Endothelial cell of umbilical vein (primary cell): ENCODE results near the gene GZMM. TPM values are rescaled to one million over a fixed set of nuclear protein-coding genes. Genes with fewer than 3 reads are reported as not detected.

Experiments used
- BruUV-seq: library from RNA; stranded (reverse); fragments of 400-500 nt; replicated peaks from 2 replicates; lab custom pipeline; 2021; lab: Mats Ljungman, UMichigan
- CTCF ChIA-PET: fragments of 300-600, 350-600 bp; sonication (Branson Sonifier 250); formaldehyde crosslinking; loops from one replicate; lab custom pipeline; 2021; ENCODE audit warnings: antibody characterized with exemption, inconsistent platforms; lab: Charles Lee
- POLR2A ChIA-PET: fragments of 300-600, 350-600 bp; sonication (Branson Sonifier 250); formaldehyde crosslinking; loops from one replicate; lab custom pipeline; 2021; ENCODE audit warnings: antibody characterized with exemption, inconsistent platforms; lab: Charles Lee
- DNase-seq: peaks from one replicate; pipeline ENCODE4 v3.0.0-alpha.2; 2011; ENCODE audit warnings: low read depth, low spot score
- FAIRE-seq: peaks from 2 replicates; lab custom pipeline; 2011; peaks lifted over from hg19 to GRCh38; lab: Jason Lieb, UNC
- H2AFZ ChIP-seq: 2 replicates; pipeline ENCODE4 v1.6.0; 2012; ENCODE audit warnings: low read depth, low read length, control low read depth, inconsistent platforms
- H3K27ac ChIP-seq: 2 replicates; pipeline ENCODE4 v1.5.1; 2011; ENCODE audit warnings: low read depth, mild to moderate bottlenecking, control low read depth, low read length, moderate library complexity; ENCODE audit not compliant: insufficient read depth
- H3K27me3 ChIP-seq, 2 experiments: 2 replicates each; pipeline versions ENCODE4 v1.6.0 to v1.6.1; 2011; ENCODE audit warnings: low read length in 2 of 2, mixed read lengths in 1 of 2; ENCODE audit not compliant: control insufficient read depth in 2 of 2, insufficient read depth in 2 of 2
- H3K36me3 ChIP-seq, 2 experiments: 2 replicates in 1 of 2; 3 replicates in 1 of 2; pipeline ENCODE4 v1.5.1; 2011; ENCODE audit warnings: low read length in 2 of 2, mild to moderate bottlenecking in 1 of 2, moderate library complexity in 1 of 2; ENCODE audit not compliant: control insufficient read depth in 2 of 2, insufficient read depth in 2 of 2; ENCODE audit errors: extremely low read depth in 1 of 2
- H3K4me1 ChIP-seq: 3 replicates; pipeline ENCODE4 v1.5.1; 2011; ENCODE audit warnings: mild to moderate bottlenecking, low read length; ENCODE audit not compliant: control insufficient read depth, insufficient read depth; ENCODE audit errors: extremely low read depth
- H3K4me2 ChIP-seq: 2 replicates; pipeline ENCODE4 v1.6.1; 2011; ENCODE audit warnings: low read length, control low read depth, mixed read lengths; ENCODE audit not compliant: insufficient read depth
- H3K4me3 ChIP-seq, 3 experiments: fragments of 200-600 bp in 1 of 3; sonication (generic), shearing (Covaris generic) in 1 of 3; replicated peaks in 1 of 3; 2 replicates each; pipeline ENCODE4 v1.5.1; 2011 to 2016; ENCODE audit warnings: control low read depth in 3 of 3, low read length in 3 of 3, mild to moderate bottlenecking in 2 of 3, inconsistent platforms in 1 of 3, low read depth in 1 of 3, moderate library complexity in 1 of 3; ENCODE audit not compliant: insufficient read depth in 1 of 3
- H3K79me2 ChIP-seq: 2 replicates; pipeline ENCODE4 v1.6.0; 2012; ENCODE audit warnings: low read length, inconsistent platforms; ENCODE audit not compliant: control insufficient read depth, insufficient read depth
- H3K9ac ChIP-seq: replicated peaks from 2 replicates; pipeline ENCODE3; 2011; ENCODE audit warnings: low read length, control low read depth; ENCODE audit not compliant: insufficient read depth; ENCODE audit errors: extremely low read depth
- H3K9me1 ChIP-seq: replicated peaks from 3 replicates; pipeline ENCODE4 v1.6.0; 2011; ENCODE audit warnings: mild to moderate bottlenecking, low read length; ENCODE audit not compliant: control insufficient read depth, insufficient read depth; ENCODE audit errors: extremely low read depth
- H3K9me3 ChIP-seq: replicated peaks from 2 replicates; pipeline ENCODE4 v1.5.1; 2012; ENCODE audit warnings: low read length, inconsistent platforms; ENCODE audit not compliant: control insufficient read depth, insufficient read depth
- H4K20me1 ChIP-seq: replicated peaks from 2 replicates; pipeline ENCODE3; 2011; ENCODE audit warnings: mild to moderate bottlenecking, low read length; ENCODE audit not compliant: control insufficient read depth, insufficient read depth; ENCODE audit errors: extremely low read depth
- CTCF ChIP-seq, 2 donors: IDR thresholded peaks; 1 replicate in 1 of 2; 2 replicates in 1 of 2; pipeline ENCODE4 v1.5.1; 2011; ENCODE audit warnings: low read length in 2 of 2, mild to moderate bottlenecking in 2 of 2, moderate library complexity in 2 of 2, control low read depth in 1 of 2, inconsistent platforms in 1 of 2, low read depth in 1 of 2; ENCODE audit not compliant: insufficient read depth in 1 of 2; ENCODE audit errors: extremely low read depth in 1 of 2
- FOS ChIP-seq: IDR thresholded peaks from 2 replicates; pipeline ENCODE4 v1.6.1; 2011; ENCODE audit warnings: mild to moderate bottlenecking, low read length, moderate library complexity, borderline replicate concordance; ENCODE audit not compliant: insufficient read depth
- GATA2 ChIP-seq: IDR thresholded peaks from 2 replicates; pipeline ENCODE4 v1.7.0; 2011; ENCODE audit warnings: low read depth, mild to moderate bottlenecking, moderate library complexity, mixed read lengths, low read length; ENCODE audit not compliant: insufficient read length, insufficient read depth
- MAX ChIP-seq: IDR thresholded peaks from 2 replicates; pipeline ENCODE4 v1.6.1; 2011; ENCODE audit not compliant: insufficient read depth, insufficient read length
- POLR2A ChIP-seq: IDR thresholded peaks from 2 replicates; pipeline ENCODE4 v1.6.1; 2012; ENCODE audit warnings: low read depth, mild to moderate bottlenecking, control low read depth, low read length
- POLR2AphosphoS5 ChIP-seq: IDR thresholded peaks from 2 replicates; pipeline ENCODE4 v1.6.1; 2012; ENCODE audit warnings: low read depth, mild to moderate bottlenecking, control low read depth, low read length, moderate library complexity; ENCODE audit not compliant: insufficient read depth
- dilution Hi-C: fragments of 300-500 bp; cut with MboI; formaldehyde crosslinking; loops from one replicate; pipeline ENCODE4 v1.15.0; 2019; ENCODE audit warnings: low sequenced_read_pairs; ENCODE audit not compliant: extremely low pct_ligation_motif_present
- intact Hi-C: fragments of 100-400 bp; cut with micrococcal nuclease; formaldehyde crosslinking; loops from one replicate; pipeline ENCODE4 v1.10.0; 2022
- polyA plus RNA-seq, 4 experiments: library from polyadenylated mRNA; depleted of rRNA in 3 of 4; stranded (reverse) in 3 of 4; unstranded in 1 of 4; fragments of >200 nt; gene quantifications; 2 replicates each; pipeline versions ENCODE4 v1.2.1 to v1.2.3, GENCODE V29; 2011 to 2012; ENCODE audit warnings: missing spikeins in 1 of 4
- total RNA-seq: library from RNA; stranded (reverse); gene quantifications from 2 replicates; pipeline ENCODE4 v1.2.3, GENCODE V29; 2021

The GZMM gene
- total and polyA plus RNA-seq, 2 donors (not counting 3 experiments of a cell fraction or from before 2014, with no cell fraction given), result not detected

DNA sequence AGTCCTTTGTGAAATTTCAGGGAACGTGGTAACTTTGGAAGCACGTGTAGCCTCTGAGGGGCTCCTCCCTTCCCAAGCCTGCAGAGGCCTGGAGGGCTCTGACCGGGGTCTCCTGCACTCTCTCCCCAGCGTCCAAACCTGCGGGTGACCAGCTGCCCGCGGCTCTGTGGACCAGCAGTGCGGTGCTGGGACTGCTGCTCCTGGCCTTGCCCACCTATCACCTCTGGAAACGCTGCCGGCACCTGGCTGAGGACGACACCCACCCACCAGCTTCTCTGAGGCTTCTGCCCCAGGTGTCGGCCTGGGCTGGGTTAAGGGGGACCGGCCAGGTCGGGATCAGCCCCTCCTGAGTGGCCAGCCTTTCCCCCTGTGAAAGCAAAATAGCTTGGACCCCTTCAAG, 39.2 kb upstream of the GZMM start:
- Histone ChIP-seq H3K4me3 (no peak overlapping the region), H3K4me1 (peaks cover 9% of the 10 kb centered on the region), H3K9me3 (no peaks in the 10 kb centered on the region), H3K79me2 (peaks cover 8% of the 10 kb centered on the region), H3K27me3 (no peaks in the 10 kb centered on the region), H3K4me2 (no peak overlapping the region), H4K20me1 (no peaks in the 10 kb centered on the region), H3K9ac (no peak overlapping the region), H3K9me1 (no peaks in the 10 kb centered on the region), H2AFZ (no peak overlapping the region), H3K36me3 (no peaks in the 10 kb centered on the region), H3K27ac (no peak overlapping the region)
- ChIA-PET POLR2A (no interaction called here), CTCF (interaction anchor here (1.1 kb wide), 2 partner anchors 9 to 24 kb away, joined by 3 to 4 read pairs; partner anchors contain the start of gene MADCAM1)
- intact Hi-C loops, result loop anchor here (10.0 kb wide), 1 partner anchor 210 kb away; the partner anchor contains the start of gene PLPP2
- no peak for FAIRE-seq
- no peak for DNase-seq
- BruUV-seq, result no TSS peak
- dilution Hi-C loops, result no loop called here
- TF ChIP-seq POLR2AphosphoS5 (no peak), POLR2A (no peak), GATA2 (no peak), CTCF (IDR thresholded peaks at IDR 0.05; ENCODE audit: extremely low read depth in 1 of 2, insufficient read depth in 1 of 2, low read depth in 1 of 2, low read length in 2 of 2) (no peak), FOS (no peak), MAX (no peak)
